GM12878 (cell line): ENCODE data around the gene DGLUCY. TPM values are rescaled to one million over a fixed set of nuclear protein-coding genes. Genes with fewer than 3 reads are reported as not detected.

ENCODE experiments used
- ATAC-seq: fragments of 200-7000 bp; cut with Tn5 transposase; 3 replicates; pipeline ENCODE4 v1.9.1; 2020; ENCODE audit warnings: mild to moderate bottlenecking, moderate library complexity
- BruUV-seq: library from RNA; stranded (reverse); fragments of 400-500 nt; replicated peaks from 2 replicates; lab custom pipeline; 2021; lab: Mats Ljungman, UMichigan
- CTCF ChIA-PET: fragments of 300-600 bp; sonication (Branson Sonifier 250); formaldehyde crosslinking; extraction: SDS; loops from one replicate; lab custom pipeline; 2021; ENCODE audit warnings: inconsistent platforms; lab: Yijun Ruan, JAX
- POLR2A ChIA-PET: fragments of 350-600 bp; formaldehyde crosslinking; extraction: SDS; loops from one replicate; lab custom pipeline; 2021; ENCODE audit warnings: inconsistent platforms; lab: Charles Lee
- RAD21 ChIA-PET: fragments of 300-600 bp; sonication (Branson Sonifier 250); formaldehyde crosslinking; loops from one replicate; lab custom pipeline; 2023; ENCODE audit warnings: antibody characterized with exemption; ENCODE audit not compliant: unreplicated experiment; lab: Charles Lee
- SMC1A ChIA-PET: fragments of 300-600 bp; sonication (Branson Sonifier 250); formaldehyde crosslinking; loops from one replicate; lab custom pipeline; 2023; ENCODE audit not compliant: unreplicated experiment, uncharacterized antibody; lab: Charles Lee
- DNase-seq: peaks from one replicate; pipeline ENCODE4 v3.0.0-alpha.2; 2011; ENCODE audit warnings: low read depth, low spot score
- FAIRE-seq: peaks from 3 replicates; lab custom pipeline; 2011; peaks lifted over from hg19 to GRCh38; lab: Jason Lieb, UNC
- H2AFZ ChIP-seq: 2 replicates; pipeline ENCODE4 v1.6.0; 2011; ENCODE audit warnings: low read depth, low read length, control low read depth; ENCODE audit not compliant: control insufficient read depth
- H3K27ac ChIP-seq: 2 replicates; pipeline ENCODE4 v1.5.1; 2011; ENCODE audit warnings: control low read depth; ENCODE audit not compliant: control insufficient read depth, insufficient read depth
- H3K27me3 ChIP-seq, 2 experiments: replicated peaks in 1 of 2; 2 replicates each; pipeline versions ENCODE4 v1.6.0 to v1.6.1; 2011; ENCODE audit warnings: low read length in 1 of 2; ENCODE audit not compliant: control insufficient read depth in 2 of 2, insufficient read depth in 2 of 2
- H3K36me3 ChIP-seq, 2 experiments: 2 replicates each; pipeline ENCODE4 v1.5.1; 2011; ENCODE audit warnings: low read length in 1 of 2; ENCODE audit not compliant: control insufficient read depth in 2 of 2, insufficient read depth in 2 of 2
- H3K4me1 ChIP-seq: 2 replicates; pipeline ENCODE4 v1.6.1; 2011; ENCODE audit warnings: mild to moderate bottlenecking, low read length, moderate library complexity, mixed read lengths; ENCODE audit not compliant: control insufficient read depth, insufficient read depth
- H3K4me2 ChIP-seq: 2 replicates; pipeline ENCODE4 v1.6.0; 2011; ENCODE audit warnings: control low read depth; ENCODE audit not compliant: control insufficient read depth, insufficient read depth
- H3K4me3 ChIP-seq: fragments of 200-600 bp; sonication (generic); 2 replicates; pipeline ENCODE4 v1.5.1; 2016
- H3K79me2 ChIP-seq: 2 replicates; pipeline ENCODE4 v1.6.0; 2011; ENCODE audit warnings: low read length; ENCODE audit not compliant: control insufficient read depth, insufficient read depth
- H3K9ac ChIP-seq: 2 replicates; pipeline ENCODE4 v1.8.0; 2011; ENCODE audit warnings: low read length, control low read depth, mixed read lengths; ENCODE audit not compliant: control insufficient read depth, insufficient read depth
- H3K9me3 ChIP-seq: replicated peaks from 3 replicates; pipeline ENCODE4 v1.5.1; 2011; ENCODE audit warnings: mild to moderate bottlenecking, low read length; ENCODE audit not compliant: control insufficient read depth, insufficient read depth
- H4K20me1 ChIP-seq: 2 replicates; pipeline ENCODE4 v1.6.0; 2011; ENCODE audit not compliant: control insufficient read depth, insufficient read depth
- ATF7 ChIP-seq: fragments of 450-650 bp; IDR thresholded peaks from 2 replicates; pipeline ENCODE4 v1.6.1; 2016; ENCODE audit warnings: low read depth, mild to moderate bottlenecking
- BCLAF1 ChIP-seq: fragments of 450-650 bp; IDR thresholded peaks from 2 replicates; pipeline ENCODE4 v1.6.1; 2017; ENCODE audit warnings: antibody characterized with exemption, mild to moderate bottlenecking, moderate library complexity
- CBX5 ChIP-seq: sonication (generic); IDR thresholded peaks from 2 replicates; pipeline ENCODE4 v1.6.1; 2016; ENCODE audit warnings: low read depth, moderate library complexity, mild to moderate bottlenecking, inconsistent platforms
- CHD2 ChIP-seq: IDR thresholded peaks from 2 replicates; pipeline ENCODE4 v1.6.1; 2011; ENCODE audit warnings: low read depth, low read length, improper control_type of control experiment, borderline replicate concordance
- CTCF ChIP-seq, 3 experiments: IDR thresholded peaks in 2 of 3; conservative IDR thresholded peaks in 1 of 3; 2 replicates each; pipeline ENCODE4 v1.5.1; 2011; ENCODE audit warnings: low read depth in 3 of 3, low read length in 3 of 3, mild to moderate bottlenecking in 3 of 3, control low read depth in 2 of 3, moderate library complexity in 2 of 3, inconsistent platforms in 1 of 3, mixed read lengths in 1 of 3; ENCODE audit not compliant: control insufficient read depth in 2 of 3, insufficient read depth in 1 of 3; ENCODE audit errors: extremely low read depth in 1 of 3
- EGR1 ChIP-seq, 2 experiments: IDR thresholded peaks; 1 replicate in 1 of 2; 2 replicates in 1 of 2; pipeline ENCODE4 v1.6.1; 2011 to 2012; ENCODE audit warnings: low read depth in 2 of 2, low read length in 2 of 2, borderline replicate concordance in 1 of 2, mild to moderate bottlenecking in 1 of 2, moderate library complexity in 1 of 2
- HDAC6 ChIP-seq: fragments of 200-600 bp; sonication (generic); IDR thresholded peaks from one replicate; pipeline ENCODE4 v1.8.0; 2017; ENCODE audit warnings: antibody characterized with exemption; ENCODE audit not compliant: unreplicated experiment
- KAT2A ChIP-seq: conservative IDR thresholded peaks from 2 replicates; pipeline ENCODE4 v1.6.1; 2011; ENCODE audit warnings: low read depth, low read length; ENCODE audit not compliant: control insufficient read depth
- KLF5 ChIP-seq: fragments of 450-650 bp; IDR thresholded peaks from 2 replicates; pipeline ENCODE4 v1.6.1; 2014; ENCODE audit warnings: mild to moderate bottlenecking; ENCODE audit not compliant: partially characterized antibody
- NFYB ChIP-seq: IDR thresholded peaks from 2 replicates; pipeline ENCODE4 v1.6.1; 2011; ENCODE audit warnings: low read depth, mild to moderate bottlenecking, low read length, improper control_type of control experiment, moderate library complexity; ENCODE audit not compliant: insufficient read depth
- NR2C1 ChIP-seq: fragments of 450-650 bp; IDR thresholded peaks from 2 replicates; pipeline ENCODE4 v1.6.1; 2017; ENCODE audit warnings: antibody characterized with exemption, mild to moderate bottlenecking, moderate library complexity
- SMAD5 ChIP-seq: IDR thresholded peaks from 2 replicates; pipeline ENCODE4 v1.6.1; 2016; ENCODE audit warnings: antibody characterized with exemption, low read depth
- TARDBP ChIP-seq: IDR thresholded peaks from 2 replicates; pipeline ENCODE4 v1.6.1; 2016; ENCODE audit warnings: borderline replicate concordance
- ZNF207 ChIP-seq: fragments of 450-650 bp; IDR thresholded peaks from 2 replicates; pipeline ENCODE4 v1.6.1; 2014; ENCODE audit warnings: antibody characterized with exemption, mild to moderate bottlenecking, borderline replicate concordance
- WGBS: methylation state at CpG from one replicate; pipeline ENCODE4 v1.1.6; 2016; ENCODE audit warnings: low lambda C conversion rate; ENCODE audit not compliant: insufficient replicate concordance, insufficient coverage; ENCODE audit errors: missing lambda C conversion rate; 5-methylcytosine and 5-hydroxymethylcytosine counted together
- in situ Hi-C: fragments of 300-500 bp; cut with MboI; formaldehyde crosslinking; loops from 9 replicates; pipeline ENCODE4 v1.14.3; 2018; ENCODE audit warnings: mixed read lengths
- intact Hi-C: fragments of 100-400 bp; cut with micrococcal nuclease; formaldehyde crosslinking; loops from one replicate; pipeline ENCODE4 v1.14.2; 2022; ENCODE audit not compliant: unreplicated experiment
- polyA plus RNA-seq, 11 experiments: library from polyadenylated mRNA; depleted of rRNA in 4 of 11; unstranded in 6 of 11; stranded (reverse) in 5 of 11; fragments of >200 nt; fragmentation: Nextera tagmentation in 4 of 11; fragmentation: Illumina TruSeq in 1 of 11; extraction: Ambion mirVana in 4 of 11; extraction: Trizol in 1 of 11; gene quantifications; 1 replicate in 1 of 11; 2 replicates in 10 of 11; pipeline versions ENCODE4 v1.2.1 to v1.2.3, GENCODE V29; 2011 to 2016; ENCODE audit warnings: inconsistent platforms in 2 of 11, missing spikeins in 2 of 11, low read depth in 1 of 11
- total RNA-seq, 4 experiments: library from RNA; depleted of rRNA in 3 of 4; stranded (reverse); fragments of >200 nt in 3 of 4; fragmentation: Illumina TruSeq in 1 of 4; extraction: Trizol in 1 of 4; gene quantifications; 2 replicates each; pipeline versions ENCODE4 v1.2.1 to v1.2.3, GENCODE V29; 2013 to 2021

DGLUCY gene
- total and polyA plus RNA-seq, 10 of the 15 experiments (the other 5 are each of a cell fraction or from before 2014, with no cell fraction given): 15.0 to 70.3 (median 55.1) TPM

- TF ChIP-seq CTCF (IDR thresholded peaks at IDR 0.05 in 2 of 3, conservative IDR thresholded peaks at IDR 0.05 in 1 of 3; ENCODE audit: control insufficient read depth in 2 of 3, extremely low read depth in 1 of 3, insufficient read depth in 1 of 3, low read depth in 3 of 3, low read length in 3 of 3): no peak
- TF ChIP-seq NR2C1: no peak
Observed at GRCh38 chr14:91098591-91098990, 15.3 kb upstream of the DGLUCY start (continued).

- intact Hi-C loops: no loop called here
- SMC1A ChIA-PET: interaction anchor here (1.0 to 1.4 kb wide), 3 partner anchors 15 to 113 kb away, joined by 3 to 4 read pairs (median 3); no protein-coding TSS in a partner anchor
- RAD21 ChIA-PET: interaction anchor here (0.7 to 0.8 kb wide), 3 partner anchors 13 to 195 kb away, joined by 3 read pairs; partner anchors contain the start of gene DGLUCY
- no peak overlapping the region for H3K4me3 ChIP-seq
- CTCF ChIA-PET: interaction anchor here (0.7 to 1.6 kb wide), 3 partner anchors 12 to 198 kb away, joined by 3 to 4 read pairs (median 3); no protein-coding TSS in a partner anchor
- H3K9ac ChIP-seq: no peak overlapping the region
- POLR2A ChIA-PET: no interaction called here
- H4K20me1 ChIP-seq: no peaks in the 10 kb centered on the region
- H3K4me2 ChIP-seq: no peak overlapping the region
- FAIRE-seq (no peak), DNase-seq (no peak), ATAC-seq (no peak)
- in situ Hi-C loops: no loop called here
- no peak for TF ChIP-seq NFYB
- no peak for TF ChIP-seq BCLAF1
- no peak for TF ChIP-seq ZNF207
- no peak for TF ChIP-seq KLF5
- no peak for TF ChIP-seq ATF7
- no peak for TF ChIP-seq SMAD5
- TF ChIP-seq KAT2A: no peak
- no peak for TF ChIP-seq EGR1 (IDR thresholded peaks at IDR 0.05; ENCODE audit: borderline replicate concordance in 1 of 2, low read depth in 2 of 2, low read length in 2 of 2)
- TF ChIP-seq CBX5: no peak
- no peak for TF ChIP-seq HDAC6
- TF ChIP-seq TARDBP: no peak
- no peak for TF ChIP-seq CHD2
- 28% methylated on average over 5 of the region's 5 CpGs for WGBS
- no peaks in the 10 kb centered on the region for H3K36me3 ChIP-seq
- no TSS peak for BruUV-seq
- H3K79me2 ChIP-seq: no peaks in the 10 kb centered on the region
- no peak overlapping the region for H2AFZ ChIP-seq
- H3K27ac ChIP-seq: no peak overlapping the region
- H3K9me3 ChIP-seq: no peaks in the 10 kb centered on the region
- no peaks in the 10 kb centered on the region for H3K4me1 ChIP-seq
- H3K27me3 ChIP-seq: no peaks in the 10 kb centered on the region; a peak in 1 of 4 replicates
Observed at GRCh38 chr14:91100102-91100501, 13.8 kb upstream of the DGLUCY start.
